DOHH2 (cell line): ENCODE results near the gene HSPG2.

ENCODE experiments used
- H3F3A ChIP-seq: fragments of 200-600 bp; sonication (generic), shearing (Covaris generic); 2 replicates; pipeline ENCODE4 v1.6.0; 2016; ENCODE audit warnings: antibody characterized with exemption, mild to moderate bottlenecking; ENCODE audit not compliant: control insufficient read depth, insufficient read depth
- H3K27ac ChIP-seq: fragments of 200-600 bp; sonication (generic); 2 replicates; pipeline ENCODE4 v1.5.1; 2014; ENCODE audit warnings: low read depth, mild to moderate bottlenecking, low read length, moderate library complexity
- H3K27me3 ChIP-seq: fragments of 200-600 bp; sonication (generic); 2 replicates; pipeline ENCODE4 v1.6.1; 2014; ENCODE audit warnings: mild to moderate bottlenecking, low read length, mixed read lengths; ENCODE audit not compliant: control insufficient read depth
- H3K36me3 ChIP-seq: fragments of 200-600 bp; sonication (generic); 2 replicates; pipeline ENCODE4 v1.6.1; 2014; ENCODE audit warnings: mild to moderate bottlenecking, low read length, moderate library complexity, mixed read lengths; ENCODE audit not compliant: control insufficient read depth
- H3K4me1 ChIP-seq: fragments of 200-600 bp; sonication (generic); 2 replicates; pipeline ENCODE4 v1.6.1; 2014; ENCODE audit warnings: mild to moderate bottlenecking, low read length, mixed read lengths; ENCODE audit not compliant: control insufficient read depth
- H3K4me2 ChIP-seq: fragments of 200-600 bp; sonication (generic); 2 replicates; pipeline ENCODE4 v1.6.0; 2014; ENCODE audit warnings: mild to moderate bottlenecking, low read length, moderate library complexity
- H3K4me3 ChIP-seq: fragments of 200-600 bp; sonication (generic); 2 replicates; pipeline ENCODE4 v1.5.1; 2014; ENCODE audit warnings: mild to moderate bottlenecking, low read length, mixed read lengths
- H3K79me2 ChIP-seq: fragments of 200-600 bp; sonication (generic); 2 replicates; pipeline ENCODE4 v1.6.1; 2014; ENCODE audit warnings: mild to moderate bottlenecking, low read length, mixed read lengths; ENCODE audit not compliant: control insufficient read depth
- H3K9me2 ChIP-seq: fragments of 200-600 bp; sonication (generic); replicated peaks from 2 replicates; pipeline ENCODE4 v1.6.1; 2014; ENCODE audit warnings: mild to moderate bottlenecking, low read length, mixed read lengths; ENCODE audit not compliant: control insufficient read depth
- H3K9me3 ChIP-seq: fragments of 200-600 bp; sonication (generic); 2 replicates; pipeline ENCODE4 v1.6.1; 2014; ENCODE audit warnings: antibody characterized with exemption, low read length, mixed read lengths; ENCODE audit not compliant: control insufficient read depth, insufficient read depth
- H4K20me1 ChIP-seq: fragments of 200-600 bp; sonication (generic); 2 replicates; pipeline ENCODE4 v1.6.0; 2014; ENCODE audit warnings: low read depth, mild to moderate bottlenecking, antibody characterized with exemption, low read length, moderate library complexity; ENCODE audit not compliant: control insufficient read depth, insufficient read depth
- EZH2phosphoT487 ChIP-seq: fragments of 200-600 bp; sonication (generic); IDR thresholded peaks from 2 replicates; pipeline ENCODE4 v1.6.1; 2017; ENCODE audit warnings: borderline replicate concordance, mild to moderate bottlenecking, antibody characterized with exemption, low read length, moderate library complexity, mixed read lengths
- TF ChIP-seq, protein P1 (sequence below): fragments of 200-600 bp; sonication (generic); IDR thresholded peaks from one replicate; pipeline ENCODE4 v1.5.1; 2014; ENCODE audit warnings: antibody characterized with exemption, mild to moderate bottlenecking, low read depth, low read length; ENCODE audit not compliant: poor library complexity, severe bottlenecking

HSPG2 gene

DNA sequence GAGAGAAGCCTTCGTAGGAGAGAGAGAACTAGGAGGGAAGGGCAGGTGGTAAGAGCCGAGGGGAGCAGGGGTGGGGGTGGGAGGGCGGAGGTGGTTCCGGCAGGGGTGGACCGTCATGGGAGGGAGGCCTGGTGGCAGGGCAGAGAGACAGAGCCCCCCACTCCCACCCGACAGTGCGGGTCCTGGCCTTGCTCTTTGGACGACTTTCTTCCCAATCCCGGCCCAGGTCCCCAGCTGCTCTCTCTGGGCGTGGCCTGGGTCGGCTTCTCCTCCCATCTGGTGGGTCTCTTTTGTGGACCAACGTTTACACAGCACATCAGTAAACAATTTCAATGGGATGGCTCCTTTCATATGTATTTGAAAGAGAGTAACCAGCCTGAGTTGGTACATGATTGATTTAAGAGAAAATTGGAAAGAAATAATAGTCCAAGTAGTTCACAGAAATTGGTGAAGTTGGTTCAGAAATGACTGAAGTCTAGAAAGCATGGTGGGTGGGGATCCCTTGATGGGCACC is 68.1 kb downstream of the HSPG2 start:
- Histone ChIP-seq H3K79me2 (no peaks in the 10 kb centered on the region), H3K27ac (no peak overlapping the region)

DNA sequence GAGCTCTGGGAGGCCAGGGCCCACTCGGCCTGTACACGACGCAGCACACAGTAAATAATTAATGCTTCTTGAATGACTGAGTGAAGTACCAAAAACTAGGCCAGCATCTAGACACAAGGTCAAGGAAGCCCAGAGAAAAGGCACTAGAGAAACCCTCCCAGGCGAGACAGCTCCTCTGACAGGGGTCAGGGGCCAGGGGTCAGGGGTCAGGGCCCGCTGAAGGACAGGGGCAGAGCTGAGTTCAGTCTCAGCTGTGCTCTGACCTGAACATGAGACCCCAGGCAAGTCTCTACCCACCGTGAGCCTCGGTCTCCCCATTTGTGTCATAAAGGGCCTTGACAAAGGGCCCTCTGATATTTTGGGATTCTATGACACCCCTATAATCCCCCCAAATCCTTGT is 68.6 kb downstream of the HSPG2 start:
- H3K4me3 ChIP-seq = no peak overlapping the region
- no peaks in the 10 kb centered on the region for H3K79me2 ChIP-seq
- H3K9me3 ChIP-seq = no peaks in the 10 kb centered on the region
- no peaks in the 10 kb centered on the region for H4K20me1 ChIP-seq
- H3F3A ChIP-seq = no peaks in the 10 kb centered on the region
- no peak for TF ChIP-seq EZH2phosphoT487
- TF ChIP-seq, protein P1, sequence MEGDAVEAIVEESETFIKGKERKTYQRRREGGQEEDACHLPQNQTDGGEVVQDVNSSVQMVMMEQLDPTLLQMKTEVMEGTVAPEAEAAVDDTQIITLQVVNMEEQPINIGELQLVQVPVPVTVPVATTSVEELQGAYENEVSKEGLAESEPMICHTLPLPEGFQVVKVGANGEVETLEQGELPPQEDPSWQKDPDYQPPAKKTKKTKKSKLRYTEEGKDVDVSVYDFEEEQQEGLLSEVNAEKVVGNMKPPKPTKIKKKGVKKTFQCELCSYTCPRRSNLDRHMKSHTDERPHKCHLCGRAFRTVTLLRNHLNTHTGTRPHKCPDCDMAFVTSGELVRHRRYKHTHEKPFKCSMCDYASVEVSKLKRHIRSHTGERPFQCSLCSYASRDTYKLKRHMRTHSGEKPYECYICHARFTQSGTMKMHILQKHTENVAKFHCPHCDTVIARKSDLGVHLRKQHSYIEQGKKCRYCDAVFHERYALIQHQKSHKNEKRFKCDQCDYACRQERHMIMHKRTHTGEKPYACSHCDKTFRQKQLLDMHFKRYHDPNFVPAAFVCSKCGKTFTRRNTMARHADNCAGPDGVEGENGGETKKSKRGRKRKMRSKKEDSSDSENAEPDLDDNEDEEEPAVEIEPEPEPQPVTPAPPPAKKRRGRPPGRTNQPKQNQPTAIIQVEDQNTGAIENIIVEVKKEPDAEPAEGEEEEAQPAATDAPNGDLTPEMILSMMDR = no peak
- no peaks in the 10 kb centered on the region for H3K4me1 ChIP-seq
- H3K27me3 ChIP-seq = no peaks in the 10 kb centered on the region
- H3K27ac ChIP-seq = no peak overlapping the region
- no peaks in the 10 kb centered on the region for H3K9me2 ChIP-seq
- H3K36me3 ChIP-seq = no peaks in the 10 kb centered on the region
- H3K4me2 ChIP-seq = no peak overlapping the region

More for the DNA sequence above, 68.1 kb downstream of the HSPG2 start:
- Histone ChIP-seq H3K27me3 (no peaks in the 10 kb centered on the region), H3K4me2 (no peak overlapping the region), H3K9me3 (no peaks in the 10 kb centered on the region), H3K9me2 (no peaks in the 10 kb centered on the region), H3K4me3 (no peak overlapping the region), H3K4me1 (no peaks in the 10 kb centered on the region), H3F3A (no peaks in the 10 kb centered on the region), H4K20me1 (no peaks in the 10 kb centered on the region), H3K36me3 (no peaks in the 10 kb centered on the region)
- TF ChIP-seq, protein P1 = no peak
- no peak for TF ChIP-seq EZH2phosphoT487

DNA sequence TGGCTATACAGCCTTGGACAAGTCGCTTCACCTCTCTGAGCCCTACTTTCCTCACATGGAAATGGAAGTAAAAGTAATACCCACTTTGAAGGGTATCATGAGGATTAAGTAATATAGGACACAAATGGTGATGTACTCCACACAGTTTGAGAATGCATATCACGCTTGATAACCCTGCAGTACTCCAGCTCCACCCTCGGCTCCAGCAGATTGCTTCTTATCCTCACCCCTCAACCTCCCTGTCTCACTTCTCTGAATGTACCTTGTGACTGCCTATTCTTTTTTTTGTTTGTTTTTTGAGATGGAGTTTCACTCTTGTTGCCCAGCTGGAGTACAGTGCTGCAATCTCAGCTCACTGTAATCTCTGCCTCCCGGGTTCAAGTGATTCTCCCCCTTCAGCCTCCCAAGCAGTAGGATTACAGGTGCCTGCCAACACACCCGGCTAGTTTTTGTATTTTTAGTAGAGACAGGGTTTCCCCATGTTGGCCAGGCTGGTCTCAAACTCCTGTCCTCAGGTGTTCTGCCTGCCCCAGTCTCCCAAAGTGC is 69.6 kb downstream of the HSPG2 start:
- H3K4me1 ChIP-seq = no peaks in the 10 kb centered on the region
- no peaks in the 10 kb centered on the region for H3K36me3 ChIP-seq
- no peak overlapping the region for H3K4me2 ChIP-seq

More for the DNA sequence above, 69.6 kb downstream of the HSPG2 start:
- H4K20me1 ChIP-seq = no peaks in the 10 kb centered on the region
- TF ChIP-seq, protein P1 = no peak
- TF ChIP-seq EZH2phosphoT487 = no peak
- no peak overlapping the region for H3K27ac ChIP-seq
- no peaks in the 10 kb centered on the region for H3K27me3 ChIP-seq
- no peaks in the 10 kb centered on the region for H3K9me3 ChIP-seq
- H3K79me2 ChIP-seq = no peaks in the 10 kb centered on the region
- H3K4me3 ChIP-seq = no peak overlapping the region
- no peaks in the 10 kb centered on the region for H3K9me2 ChIP-seq
- H3F3A ChIP-seq = no peaks in the 10 kb centered on the region
